SK-N-SH treated with all-trans-retinoic acid at 6 μM for 48 hours (cell line): Measurements from ENCODE around the gene ZC3H7B.

Source experiments
- ATAC-seq: fragments of 200-7000 bp; cut with Tn5 transposase; 3 replicates; pipeline ENCODE4 v1.9.1; 2020; ENCODE audit warnings: mild to moderate bottlenecking, moderate library complexity
- ARNTL ChIP-seq: fragments of 450-650 bp; formaldehyde crosslinking; IDR thresholded peaks from 2 replicates; pipeline ENCODE4 v1.5.0; 2020; ENCODE audit warnings: low read depth, mild to moderate bottlenecking, moderate library complexity, borderline replicate concordance
- BACH2 ChIP-seq: fragments of 250-450 bp; sonication (Bioruptor Pico); IDR thresholded peaks from 2 replicates; pipeline ENCODE4 v1.9.0; 2021; ENCODE audit warnings: mild to moderate bottlenecking, borderline replicate concordance
- CREB5 ChIP-seq: fragments of 250-450 bp; sonication (Bioruptor Pico); IDR thresholded peaks from 2 replicates; pipeline ENCODE4 v1.5.1; 2020; ENCODE audit warnings: low read depth, mild to moderate bottlenecking, moderate library complexity
- CSDC2 ChIP-seq: fragments of 250-450 bp; sonication (Bioruptor Pico); IDR thresholded peaks from 2 replicates; pipeline ENCODE4 v1.5.0; 2020; ENCODE audit warnings: mild to moderate bottlenecking, moderate library complexity
- CSRNP3 ChIP-seq: fragments of 250-450 bp; sonication (Bioruptor Pico); IDR thresholded peaks from 2 replicates; pipeline ENCODE4 v1.5.1; 2021; ENCODE audit warnings: mild to moderate bottlenecking, moderate library complexity
- ESRRG ChIP-seq: fragments of 250-450 bp; sonication (Bioruptor Pico); IDR thresholded peaks from 2 replicates; pipeline ENCODE4 v1.6.1; 2021; ENCODE audit warnings: mild to moderate bottlenecking
- GLIS3 ChIP-seq: fragments of 250-450 bp; sonication (Bioruptor Pico); IDR thresholded peaks from 2 replicates; pipeline ENCODE4 v1.5.0; 2020; ENCODE audit warnings: mild to moderate bottlenecking, moderate library complexity
- ISL1 ChIP-seq: fragments of 250-450 bp; sonication (Bioruptor Pico); IDR thresholded peaks from 2 replicates; pipeline ENCODE4 v2.1.2; 2022; ENCODE audit warnings: mild to moderate bottlenecking, moderate library complexity
- PATZ1 ChIP-seq: fragments of 250-450 bp; sonication (Bioruptor Pico); IDR thresholded peaks from 2 replicates; pipeline ENCODE4 v1.8.0; 2020; ENCODE audit warnings: mild to moderate bottlenecking, moderate library complexity, borderline replicate concordance
- POU6F1 ChIP-seq: fragments of 250-450 bp; sonication (Bioruptor Pico); IDR thresholded peaks from 2 replicates; pipeline ENCODE4 v1.8.0; 2021; ENCODE audit warnings: low read depth, mild to moderate bottlenecking, moderate library complexity, borderline replicate concordance
- PPARA ChIP-seq: fragments of 250-450 bp; sonication (Bioruptor Pico); IDR thresholded peaks from 2 replicates; pipeline ENCODE4 v1.5.0; 2020; ENCODE audit warnings: mild to moderate bottlenecking, borderline replicate concordance
- RARB ChIP-seq: fragments of 250-450 bp; sonication (Bioruptor Pico); IDR thresholded peaks from 2 replicates; pipeline ENCODE4 v1.8.0; 2021; ENCODE audit warnings: mild to moderate bottlenecking, moderate library complexity
- SNAI2 ChIP-seq: fragments of 250-450 bp; sonication (Bioruptor Pico); IDR thresholded peaks from 2 replicates; pipeline ENCODE4 v1.5.0; 2020; ENCODE audit warnings: mild to moderate bottlenecking, moderate library complexity
- TCF4 ChIP-seq: fragments of 250-450 bp; sonication (Bioruptor Pico); IDR thresholded peaks from 2 replicates; pipeline ENCODE4 v1.8.0; 2021; ENCODE audit warnings: mild to moderate bottlenecking, moderate library complexity, borderline replicate concordance
- TOX ChIP-seq: fragments of 250-450 bp; sonication (Bioruptor Pico); IDR thresholded peaks from 2 replicates; pipeline ENCODE4 v1.8.0; 2021; ENCODE audit warnings: mild to moderate bottlenecking, moderate library complexity, borderline replicate concordance
- ZC3H10 ChIP-seq: fragments of 250-450 bp; sonication (Bioruptor Pico); IDR thresholded peaks from 2 replicates; pipeline ENCODE4 v1.5.1; 2021; ENCODE audit warnings: mild to moderate bottlenecking, moderate library complexity
- ZFP3 ChIP-seq: fragments of 250-450 bp; sonication (Bioruptor Pico); IDR thresholded peaks from 2 replicates; pipeline ENCODE4 v1.5.0; 2020; ENCODE audit warnings: mild to moderate bottlenecking, moderate library complexity
- ZFP30 ChIP-seq: fragments of 450-650 bp; formaldehyde crosslinking; IDR thresholded peaks from 2 replicates; pipeline ENCODE4 v1.5.0; 2022; ENCODE audit warnings: mild to moderate bottlenecking, moderate library complexity
- ZNF565 ChIP-seq: fragments of 450-650 bp; formaldehyde crosslinking; conservative IDR thresholded peaks from 2 replicates; pipeline ENCODE4 v1.5.0; 2020; ENCODE audit warnings: low read depth, mild to moderate bottlenecking, moderate library complexity
- ZNF70 ChIP-seq: fragments of 450-650 bp; formaldehyde crosslinking; IDR thresholded peaks from 2 replicates; pipeline ENCODE4 v1.5.0; 2020; ENCODE audit warnings: mild to moderate bottlenecking, moderate library complexity
- ZNF8 ChIP-seq: fragments of 450-650 bp; formaldehyde crosslinking; IDR thresholded peaks from 2 replicates; pipeline ENCODE4 v1.5.0; 2020; ENCODE audit warnings: mild to moderate bottlenecking, moderate library complexity

ZC3H7B gene

GRCh38 chr22:41341990-41342389 is 40.7 kb downstream of the ZC3H7B start:
- ATAC-seq, result no peak
- TF ChIP-seq ZC3H10 (no peak), PPARA (CRISPR knock-in tag) (no peak), POU6F1 (no peak), CSRNP3 (CRISPR knock-in tag) (no peak), GLIS3 (CRISPR knock-in tag) (no peak), ZNF8 (no peak), ZFP30 (CRISPR knock-in tag) (no peak), RARB (CRISPR knock-in tag) (no peak), ZFP3 (CRISPR knock-in tag) (no peak), BACH2 (CRISPR knock-in tag) (no peak)

GRCh38 chr22:41343300-41343699 is 42.0 kb downstream of the ZC3H7B start:
- no peak for ATAC-seq
- TF ChIP-seq BACH2 (CRISPR knock-in tag) (no peak), ESRRG (CRISPR knock-in tag) (no peak)

GRCh38 chr22:41343717-41344116 is 42.4 kb downstream of the ZC3H7B start:
- no peak for TF ChIP-seq CSRNP3 (CRISPR knock-in tag)
- TF ChIP-seq ZC3H10, result no peak
- TF ChIP-seq RARB (CRISPR knock-in tag), result no peak
- no peak for TF ChIP-seq ZNF70 (CRISPR knock-in tag)
- no peak for TF ChIP-seq ZNF565 (CRISPR knock-in tag)
- TF ChIP-seq CSDC2 (CRISPR knock-in tag), result no peak
- no peak for TF ChIP-seq ZFP3 (CRISPR knock-in tag)
- TF ChIP-seq SNAI2 (CRISPR knock-in tag), result no peak
- ATAC-seq, result no peak

- TF ChIP-seq ZNF8 (no peak), ISL1 (no peak), SNAI2 (CRISPR knock-in tag) (no peak), BACH2 (CRISPR knock-in tag) (no peak), ZNF565 (CRISPR knock-in tag) (no peak), POU6F1 (no peak), TOX (no peak), ZFP30 (CRISPR knock-in tag) (no peak), ARNTL (no peak), PATZ1 (CRISPR knock-in tag) (no peak), PPARA (CRISPR knock-in tag) (no peak), ESRRG (CRISPR knock-in tag) (no peak), CSRNP3 (CRISPR knock-in tag) (no peak), GLIS3 (CRISPR knock-in tag) (no peak), CREB5 (CRISPR knock-in tag) (no peak), TCF4 (CRISPR knock-in tag) (no peak)
- TF ChIP-seq, all 23 proteins: peak for 0
- no peak for ATAC-seq
Observed at GRCh38 chr22:41344189-41344788, 43.0 kb downstream of the ZC3H7B start.
